ENCODE measurements around the gene AP3B2.
"Not testable (repeated sequence)": the region's sequence is repeated elsewhere in the genome, so short reads cannot be mapped to it uniquely, and the experiment has no call there.

The AP3B2 gene

GRCh38 chr15:82709421-82710207 is at the start of gene AP3B2:
Gene AP3B2 (minus strand): TSS chr15:82709875. CDS start chr15:82709706, 169 bp downstream.
- peak; percentile 20 for DNase-seq

- DNase-seq = no peak
These were observed 41.6 kb upstream of the AP3B2 start for GRCh38 chr15:82751308-82751707.

- no peak for DNase-seq
These were observed 41.1 kb upstream of the AP3B2 start for GRCh38 chr15:82750831-82751180.

- DNase-seq = peak; percentile 92
These were observed 40.5 kb upstream of the AP3B2 start for GRCh38 chr15:82749951-82750830.

- DNase-seq = no peak
These were observed 38.6 kb upstream of the AP3B2 start for GRCh38 chr15:82748315-82748714.

- DNase-seq = no peak
These were observed 34.1 kb upstream of the AP3B2 start for GRCh38 chr15:82743810-82744209.

- DNase-seq = no peak
These were observed 32.5 kb upstream of the AP3B2 start for GRCh38 chr15:82742134-82742533.

GRCh38 chr15:82739086-82739485 is 29.4 kb upstream of the AP3B2 start:
- DNase-seq = no peak

- DNase-seq = no peak
These were observed 28.3 kb upstream of the AP3B2 start for GRCh38 chr15:82737975-82738374.

GRCh38 chr15:82731527-82731926 is 21.9 kb upstream of the AP3B2 start:
- no peak for DNase-seq

- DNase-seq = no peak
These were observed 20.4 kb upstream of the AP3B2 start for GRCh38 chr15:82730022-82730530.

- no peak for DNase-seq
These were observed 17.1 kb upstream of the AP3B2 start for GRCh38 chr15:82726816-82727215.

- no peak for DNase-seq
These were observed 5.3 kb upstream of the AP3B2 start for GRCh38 chr15:82715003-82715402.

- no peak for DNase-seq
These were observed 4.3 kb upstream of the AP3B2 start for GRCh38 chr15:82714016-82714415.

GRCh38 chr15:82712036-82712435 is 2.4 kb upstream of the AP3B2 start:
- DNase-seq = no peak

GRCh38 chr15:82710926-82711490 is 1.3 kb upstream of the AP3B2 start:
- no peak for DNase-seq

GRCh38 chr15:82710208-82710555 is 507 bp upstream of the AP3B2 start:
- DNase-seq = no peak

- no peak for DNase-seq
These were observed 624 bp downstream of the AP3B2 start for GRCh38 chr15:82709081-82709420.

- DNase-seq = not testable (repeated sequence)
These were observed 3.8 kb downstream of the AP3B2 start for GRCh38 chr15:82705856-82706255.

GRCh38 chr15:82699726-82700125 is 9.9 kb downstream of the AP3B2 start:
- DNase-seq = no peak

- no peak for DNase-seq
These were observed 10.8 kb downstream of the AP3B2 start for GRCh38 chr15:82698711-82699345.

- no peak for DNase-seq
These were observed 11.8 kb downstream of the AP3B2 start for GRCh38 chr15:82697735-82698407.

GRCh38 chr15:82692171-82692570 is 17.5 kb downstream of the AP3B2 start:
- DNase-seq = no peak
